ENCODE measurements around the gene SLC27A5. TPM values are rescaled to one million over a fixed set of nuclear protein-coding genes. Genes with fewer than 3 reads are reported as not detected.
A peak's percentile ranks its signal among the peaks of the same experiment; 100 is the strongest.

Gene SLC27A5
- total RNA-seq, 4 donors from 2014 or later = 10.5 to 17.7 (median 13.4) TPM

- Histone ChIP-seq H3K4me1 (peaks cover 0 to 26% (median 18%) of the 10 kb centered on the region in 4 donors), H3K27me3 (no peaks in the 10 kb centered on the region), H3K4me3 (peak within 1 kb of the TSS; percentile 67 to 75 (median 71)), H3K36me3 (peaks cover 0 to 67% (median 0%) of the 10 kb centered on the region in 3 donors), H3K9me3 (no peaks in the 10 kb centered on the region), H3K27ac (peak within 1 kb of the TSS; percentile 84 to 94 (median 90))
- peak; percentile 98 to 99 for DNase-seq (ENCODE audit: low spot score in 2 of 2)
- 1% methylated on average over 22 to 34 of the region's 64 CpGs for WGBS, 2 donors
- TF ChIP-seq EP300 (IDR thresholded peaks at IDR 0.05) = peak; percentile 91 to 92
- TF ChIP-seq POLR2A (IDR thresholded peaks at IDR 0.05) = peak; percentile 5 to 66
- peak in 2 of 5 experiments; percentile 21 to 39 for TF ChIP-seq CTCF (IDR thresholded peaks at IDR 0.05)
Measured at GRCh38 chr19:58475714-58476497, 35.9 kb downstream of the SLC27A5 start, which contains the start of gene ZNF446. TSS of gene ZNF446 (plus strand) at chr19:58476352. CDS start at chr19:58477219, 867 bp downstream.

- no peaks in the 10 kb centered on the region for H3K9me3 ChIP-seq
- no peaks in the 10 kb centered on the region for H3K27me3 ChIP-seq
- no peak for DNase-seq (ENCODE audit: low spot score in 2 of 2)
- H3K4me1 ChIP-seq = peaks cover 0 to 26% (median 18%) of the 10 kb centered on the region in 4 donors
- TF ChIP-seq POLR2A (IDR thresholded peaks at IDR 0.05) (no peak), CTCF (IDR thresholded peaks at IDR 0.05) (no peak), EP300 (IDR thresholded peaks at IDR 0.05) (no peak)
- H3K4me3 ChIP-seq = peak overlapping the region; percentile 67 to 75 (median 71)
- 23 to 28% methylated on average over 21 to 25 of the region's 27 CpGs for WGBS, 2 donors
- H3K36me3 ChIP-seq = peaks cover 0 to 67% (median 0%) of the 10 kb centered on the region in 3 donors
- peak overlapping the region; percentile 84 to 94 (median 90) for H3K27ac ChIP-seq
Measured at GRCh38 chr19:58474997-58475713, 36.6 kb downstream of the SLC27A5 start.

GRCh38 chr19:58474291-58474996, 37.3 kb downstream of the SLC27A5 start:
- 82 to 86% methylated on average over 12 of the region's 12 CpGs for WGBS, 2 donors
- DNase-seq (ENCODE audit: low spot score in 2 of 2) = no peak
- Histone ChIP-seq H3K36me3 (peaks cover 0 to 67% (median 0%) of the 10 kb centered on the region in 3 donors), H3K9me3 (no peaks in the 10 kb centered on the region), H3K4me3 (no peak overlapping the region), H3K27ac (peak overlapping the region in 2 of 4 donors; percentile 92 to 94), H3K27me3 (no peaks in the 10 kb centered on the region), H3K4me1 (peaks cover 0 to 26% (median 18%) of the 10 kb centered on the region in 4 donors)
- no peak for TF ChIP-seq CTCF (IDR thresholded peaks at IDR 0.05)
- no peak for TF ChIP-seq POLR2A (IDR thresholded peaks at IDR 0.05)
- TF ChIP-seq EP300 (IDR thresholded peaks at IDR 0.05) = no peak

GRCh38 chr19:58473775-58474174, 38.0 kb downstream of the SLC27A5 start:
- H3K36me3 ChIP-seq = peaks cover 0 to 61% (median 0%) of the 10 kb centered on the region in 3 donors
- no peak overlapping the region for H3K4me3 ChIP-seq
- no peak overlapping the region for H3K27ac ChIP-seq
- TF ChIP-seq EP300 (IDR thresholded peaks at IDR 0.05) = no peak
- TF ChIP-seq CTCF (IDR thresholded peaks at IDR 0.05) = no peak
- TF ChIP-seq POLR2A (IDR thresholded peaks at IDR 0.05) = no peak
- no peaks in the 10 kb centered on the region for H3K9me3 ChIP-seq
- peaks cover 0 to 28% (median 18%) of the 10 kb centered on the region in 4 donors for H3K4me1 ChIP-seq
- DNase-seq (ENCODE audit: low spot score in 2 of 2) = no peak
- H3K27me3 ChIP-seq = no peaks in the 10 kb centered on the region

All from tibial nerve (tissue), 4 donors.